ENCODE results near the gene TMPO. TPM values are rescaled to one million over a fixed set of nuclear protein-coding genes. Genes with fewer than 3 reads are reported as not detected.
"Not testable (repeated sequence)": the region's sequence is repeated elsewhere in the genome, so short reads cannot be mapped to it uniquely, and the experiment has no call there.

The TMPO gene
- total RNA-seq, 1 donor from 2014 or later = 54.5 TPM

- no peak for ATAC-seq
Observed at GRCh38 chr12:98561846-98562245, 46.5 kb downstream of the TMPO start.

DNA sequence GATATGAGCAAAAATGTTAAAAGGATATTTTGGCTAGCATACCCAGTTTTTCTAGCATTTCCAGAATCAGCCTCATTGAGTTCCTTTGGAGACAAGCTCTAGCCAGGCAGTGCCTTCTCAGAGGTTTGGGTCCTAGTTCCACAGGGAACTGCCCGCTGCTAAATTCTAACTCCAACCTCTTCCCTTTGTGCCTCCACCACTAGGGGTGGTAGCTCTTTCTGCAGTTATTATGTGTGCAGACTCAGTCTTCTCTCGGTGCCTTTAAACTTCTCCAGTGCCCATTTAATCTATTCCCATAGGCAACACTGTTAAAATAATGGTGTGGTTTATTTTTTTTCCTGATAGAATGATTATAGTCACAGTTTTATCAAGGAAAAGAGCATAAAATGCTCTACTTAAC, 56.6 kb downstream of the TMPO start:
- no peak for ATAC-seq
- intact Hi-C loops (cut with DNase I) = no loop called here
- no peak for DNase-seq (ENCODE audit: low spot score)

More at GRCh38 chr12:98561846-98562245, 46.5 kb downstream of the TMPO start:
- intact Hi-C loops (cut with DNase I) = no loop called here
- no peak for DNase-seq (ENCODE audit: low spot score)

DNA sequence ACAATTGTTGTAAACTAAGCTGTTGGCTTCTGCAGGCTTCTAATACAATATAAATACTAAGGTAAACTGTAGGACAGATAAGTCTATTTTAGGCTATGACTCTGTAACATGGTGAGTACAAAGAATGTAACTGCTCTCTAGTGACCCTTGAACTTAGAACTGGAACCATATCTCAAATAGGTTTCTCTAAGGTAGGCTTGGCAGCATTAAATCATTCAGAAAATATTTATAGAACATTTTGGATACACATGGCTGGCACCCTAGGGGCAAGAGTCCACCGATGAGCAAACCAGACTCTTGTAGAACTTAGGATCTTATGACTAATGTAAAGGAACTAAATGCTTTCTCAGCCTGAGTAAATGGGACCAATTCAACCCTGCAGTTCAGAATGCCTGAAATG, 58.7 kb downstream of the TMPO start:
- intact Hi-C loops (cut with DNase I) = no loop called here
- ATAC-seq (no peak), DNase-seq (ENCODE audit: low spot score) (no peak)

GRCh38 chr12:98575013-98575412, 59.6 kb downstream of the TMPO start:
- intact Hi-C loops (cut with DNase I) = no loop called here
- ATAC-seq (no peak), DNase-seq (ENCODE audit: low spot score) (no peak)

DNA sequence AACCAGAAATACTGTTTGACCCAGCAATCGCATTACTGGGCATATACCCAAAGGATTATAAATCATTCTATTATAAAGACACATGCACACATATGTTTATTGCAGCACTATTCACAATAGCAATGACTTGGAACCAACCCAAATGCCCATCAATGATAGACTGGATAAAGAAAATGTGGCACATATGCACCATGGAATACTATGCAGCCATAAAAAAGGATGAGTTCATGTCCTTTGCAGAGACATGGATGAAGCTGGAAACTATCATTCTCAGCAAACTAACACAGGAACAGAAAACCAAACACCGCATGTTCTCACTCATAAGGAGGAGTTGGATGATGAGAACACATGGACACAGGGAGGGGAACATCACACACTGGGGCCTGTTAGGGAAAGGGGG, 61.4 kb downstream of the TMPO start:
- intact Hi-C loops (cut with DNase I); ATAC-seq: not testable (repeated sequence)

GRCh38 chr12:98578392-98578791, 63.0 kb downstream of the TMPO start:
- ATAC-seq = no peak
- DNase-seq (ENCODE audit: low spot score) = no peak
- intact Hi-C loops (cut with DNase I) = no loop called here

More for the DNA sequence above, 61.4 kb downstream of the TMPO start:
- DNase-seq (ENCODE audit: low spot score) = not testable (repeated sequence)

GRCh38 chr12:98578821-98579220, 63.4 kb downstream of the TMPO start:
- ATAC-seq = no peak
- intact Hi-C loops (cut with DNase I) = no loop called here
- DNase-seq (ENCODE audit: low spot score) = no peak

GRCh38 chr12:98579347-98579746, 64.0 kb downstream of the TMPO start:
- intact Hi-C loops (cut with DNase I) = no loop called here
- ATAC-seq (no peak), DNase-seq (ENCODE audit: low spot score) (no peak)

DNA sequence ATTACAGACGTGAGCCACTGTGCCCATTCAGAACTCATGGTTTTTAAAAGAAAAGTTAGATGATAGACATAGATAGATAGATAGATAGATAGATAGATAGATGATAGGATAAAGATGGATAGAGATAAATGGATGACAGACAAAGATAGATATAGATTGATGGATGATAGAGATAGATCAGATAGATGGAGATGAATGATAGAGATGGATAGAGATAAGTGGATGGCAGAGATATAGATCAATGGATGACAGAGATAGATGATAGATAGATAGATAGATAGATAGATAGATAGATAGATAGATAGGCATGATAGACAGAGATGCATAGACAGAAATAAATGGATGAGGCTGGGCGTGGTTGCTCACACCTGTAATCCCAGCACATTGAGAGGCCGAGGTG, 64.4 kb downstream of the TMPO start:
- ATAC-seq = no peak
- intact Hi-C loops (cut with DNase I) = no loop called here

DNA sequence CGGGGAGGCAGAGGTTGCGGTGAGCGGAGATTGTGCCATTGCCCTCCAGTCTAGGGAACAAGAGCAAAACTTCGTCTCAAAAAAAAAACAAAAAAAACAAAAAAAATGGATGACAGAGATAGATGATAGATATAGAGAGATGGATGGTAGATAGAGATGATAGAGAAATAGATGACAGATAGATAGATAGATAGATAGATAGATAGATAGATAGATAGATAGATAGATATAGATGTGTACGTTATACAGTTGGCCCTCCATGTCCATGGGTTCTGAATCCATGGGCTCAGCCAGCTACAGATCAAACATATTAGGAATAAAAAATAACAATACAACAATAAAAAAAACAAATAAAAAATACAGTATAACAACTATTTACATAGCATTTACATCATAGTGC, 65.3 kb downstream of the TMPO start:
- intact Hi-C loops (cut with DNase I) = no loop called here
- ATAC-seq = no peak
- no peak for DNase-seq (ENCODE audit: low spot score)

More for the DNA sequence above, 64.4 kb downstream of the TMPO start:
- DNase-seq (ENCODE audit: low spot score) = no peak

DNA sequence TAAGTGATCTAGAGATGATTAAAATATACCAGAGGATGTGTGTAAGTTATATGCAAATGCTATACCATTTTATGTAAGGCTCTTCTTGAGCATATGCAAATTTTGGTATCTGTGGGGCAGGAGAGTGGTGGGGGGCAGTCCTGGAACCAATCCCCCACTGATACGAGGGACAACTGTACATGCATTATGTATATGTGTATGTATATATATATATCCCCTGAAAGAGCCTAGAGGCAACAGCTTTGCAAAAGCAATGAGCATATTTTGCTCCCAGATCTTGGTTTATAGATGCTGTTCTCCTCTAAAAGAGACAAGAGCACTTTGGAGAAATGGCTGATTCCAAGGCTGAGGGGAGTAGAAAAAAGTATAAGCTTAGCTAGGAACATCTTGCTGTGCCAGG, 65.7 kb downstream of the TMPO start:
- intact Hi-C loops (cut with DNase I) = no loop called here
- no peak for ATAC-seq
- DNase-seq (ENCODE audit: low spot score) = no peak

- intact Hi-C loops (cut with DNase I) = no loop called here
Observed at GRCh38 chr12:98582093-98582492, 66.7 kb downstream of the TMPO start.

GRCh38 chr12:98587084-98587483, 71.7 kb downstream of the TMPO start:
- DNase-seq (ENCODE audit: low spot score) (no peak), ATAC-seq (no peak)
- intact Hi-C loops (cut with DNase I) = no loop called here

More at GRCh38 chr12:98582093-98582492, 66.7 kb downstream of the TMPO start:
- ATAC-seq (no peak), DNase-seq (ENCODE audit: low spot score) (no peak)

DNA sequence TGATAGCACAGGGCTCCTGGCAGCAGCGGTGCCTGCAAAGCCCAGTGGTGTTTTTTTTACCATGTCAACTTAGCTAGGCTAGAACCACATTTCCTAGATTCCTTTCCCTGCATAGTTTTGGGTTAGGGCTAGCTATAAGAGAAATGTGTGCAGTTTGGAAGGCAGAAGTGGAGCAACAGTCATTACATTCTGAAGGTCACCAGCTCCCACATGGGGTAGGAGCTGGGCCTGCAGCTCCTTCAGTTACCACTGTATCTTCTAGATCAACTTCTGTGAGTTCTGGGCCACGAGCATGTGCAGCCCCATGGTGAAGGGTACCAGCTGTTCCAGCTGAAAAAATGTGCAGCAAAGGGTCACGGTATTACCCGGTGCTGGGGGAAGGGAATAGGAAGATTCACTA, 75.8 kb downstream of the TMPO start:
- intact Hi-C loops (cut with DNase I) = no loop called here
- DNase-seq (ENCODE audit: low spot score) = no peak
- ATAC-seq = no peak

- no peak for ATAC-seq
- no peak for DNase-seq (ENCODE audit: low spot score)
- intact Hi-C loops (cut with DNase I) = no loop called here
Observed at GRCh38 chr12:98592825-98593322, 77.5 kb downstream of the TMPO start.

DNA sequence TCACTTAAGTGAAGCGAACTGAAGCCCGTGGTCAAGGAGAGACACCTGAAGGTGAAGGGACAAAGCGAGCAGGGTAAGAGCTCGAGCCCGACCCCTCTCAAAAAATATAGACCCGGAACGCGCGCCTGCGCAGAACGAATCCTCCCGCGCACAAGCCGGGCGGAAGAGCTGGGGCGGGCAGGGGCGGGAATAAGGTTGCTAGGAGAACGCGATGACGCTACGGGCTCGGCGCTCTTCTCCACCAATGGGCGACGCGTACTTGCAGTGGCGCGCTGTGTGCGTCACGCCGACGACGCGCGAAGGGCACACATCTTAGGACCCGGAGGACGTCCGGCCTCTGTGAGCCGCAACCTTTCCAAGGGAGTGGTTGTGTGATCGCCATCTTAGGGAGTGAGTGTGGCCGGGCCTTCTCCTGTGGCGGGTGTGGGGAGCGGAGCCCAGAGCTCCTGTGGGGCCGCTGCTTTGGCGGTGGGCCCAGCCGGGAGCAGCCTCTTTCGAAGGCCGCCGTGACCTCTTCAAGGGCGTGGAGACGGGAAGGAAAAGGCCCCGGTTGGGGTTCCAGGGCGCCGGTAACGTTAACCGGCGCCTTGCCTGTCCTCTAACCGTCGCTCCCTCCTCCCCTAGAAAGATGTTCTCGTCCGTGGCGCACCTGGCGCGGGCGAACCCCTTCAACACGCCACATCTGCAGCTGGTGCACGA, 78.1 kb downstream of the TMPO start, which contains the start of gene SLC25A3:
SLC25A3 (plus strand) TSS at position 336 of the 699 bp plus-strand sequence; CDS start at position 629, 293 bp downstream.
- DNase-seq (ENCODE audit: low spot score) (peak; percentile 98), ATAC-seq (peak; percentile 99)
- intact Hi-C loops (cut with DNase I) = no loop called here

DNA sequence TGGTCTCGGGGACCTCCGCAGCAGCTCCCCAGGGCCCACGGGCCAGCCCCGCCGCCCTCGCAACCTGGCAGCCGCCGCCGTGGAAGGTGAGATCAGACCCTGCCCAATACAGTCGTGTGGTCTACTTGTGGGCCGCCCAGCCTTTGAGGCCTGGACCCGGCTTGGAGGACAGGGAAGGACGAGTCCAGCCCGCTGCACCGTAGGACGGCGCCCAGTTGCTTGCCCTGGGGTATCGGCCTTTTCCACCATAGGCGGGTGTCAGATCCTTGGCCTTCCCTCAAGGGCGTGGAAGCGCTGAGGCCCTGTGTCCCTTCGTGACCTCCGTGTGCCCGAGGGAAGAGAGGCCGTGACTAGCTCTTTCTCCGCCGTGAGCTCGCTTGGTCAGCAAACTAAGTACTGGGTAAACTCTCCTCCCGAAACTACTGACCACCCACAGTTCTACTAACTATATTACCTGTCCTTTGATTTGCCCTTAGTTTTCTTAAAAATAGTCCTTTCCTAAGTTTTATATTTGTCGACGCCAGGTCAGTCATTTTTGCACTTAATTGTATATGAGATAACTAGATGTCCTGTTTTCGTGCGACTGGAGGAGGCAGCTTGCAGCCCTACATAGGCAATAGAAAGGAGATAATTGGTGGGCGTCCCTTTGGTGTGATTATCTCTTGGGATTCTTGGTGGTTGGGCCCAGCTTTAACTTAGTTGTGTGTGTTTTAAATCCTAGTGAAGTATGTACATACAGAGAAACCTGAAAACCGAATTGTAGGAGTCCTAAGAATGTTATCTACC, 78.9 kb downstream of the TMPO start:
- intact Hi-C loops (cut with DNase I) = no loop called here
- ATAC-seq (peak; percentile 58), DNase-seq (ENCODE audit: low spot score) (no peak)

DNA sequence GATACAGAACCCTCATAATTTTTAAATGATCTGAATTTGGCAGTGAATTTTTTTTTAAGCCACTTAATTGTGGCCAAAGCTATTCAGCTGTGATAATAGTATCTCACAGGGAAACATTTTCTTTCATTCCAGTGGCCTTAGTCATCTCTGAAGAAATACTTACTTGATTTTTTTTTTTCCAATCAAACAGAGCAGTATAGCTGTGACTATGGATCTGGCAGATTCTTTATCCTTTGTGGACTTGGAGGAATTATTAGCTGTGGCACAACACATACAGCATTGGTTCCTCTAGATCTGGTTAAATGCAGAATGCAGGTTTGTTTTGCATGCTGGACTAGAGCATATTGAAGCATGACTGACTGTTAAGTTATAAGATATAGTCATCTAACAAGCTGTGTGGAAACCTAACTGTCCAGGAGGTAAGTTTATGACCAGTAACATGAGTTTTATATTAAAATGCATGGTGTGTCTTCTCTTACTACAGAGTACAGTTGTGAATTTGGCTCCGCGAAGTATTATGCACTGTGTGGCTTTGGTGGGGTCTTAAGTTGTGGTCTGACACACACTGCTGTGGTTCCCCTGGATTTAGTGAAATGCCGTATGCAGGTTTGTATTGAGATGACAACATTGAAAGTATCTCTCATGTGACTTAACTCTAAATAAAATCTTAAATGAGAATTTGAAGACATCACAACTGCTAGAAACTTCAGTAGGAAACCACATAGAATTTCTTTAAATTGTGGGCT, 80.0 kb downstream of the TMPO start:
- intact Hi-C loops (cut with DNase I) = no loop called here
- no peak for DNase-seq (ENCODE audit: low spot score)
- ATAC-seq = no peak

- intact Hi-C loops (cut with DNase I); DNase-seq (ENCODE audit: low spot score); ATAC-seq: not testable (repeated sequence)
Observed at GRCh38 chr12:98597313-98597712, 81.9 kb downstream of the TMPO start.

All from sciatic nerve (tissue), 2 donors.